HG02943 (cell line): ENCODE results near the gene CHD9.

Experiments
- ATAC-seq: cut with Tn5 transposase; IDR thresholded peaks from one replicate; pipeline ENCODE4 v1.9.1; 2021; ENCODE audit warnings: mild to moderate bottlenecking, low read depth, moderate library complexity; ENCODE audit not compliant: unreplicated experiment

The CHD9 gene

GRCh38 chr16:53355064-53355463 is 300.3 kb downstream of the CHD9 start:
- no peak for ATAC-seq

DNA sequence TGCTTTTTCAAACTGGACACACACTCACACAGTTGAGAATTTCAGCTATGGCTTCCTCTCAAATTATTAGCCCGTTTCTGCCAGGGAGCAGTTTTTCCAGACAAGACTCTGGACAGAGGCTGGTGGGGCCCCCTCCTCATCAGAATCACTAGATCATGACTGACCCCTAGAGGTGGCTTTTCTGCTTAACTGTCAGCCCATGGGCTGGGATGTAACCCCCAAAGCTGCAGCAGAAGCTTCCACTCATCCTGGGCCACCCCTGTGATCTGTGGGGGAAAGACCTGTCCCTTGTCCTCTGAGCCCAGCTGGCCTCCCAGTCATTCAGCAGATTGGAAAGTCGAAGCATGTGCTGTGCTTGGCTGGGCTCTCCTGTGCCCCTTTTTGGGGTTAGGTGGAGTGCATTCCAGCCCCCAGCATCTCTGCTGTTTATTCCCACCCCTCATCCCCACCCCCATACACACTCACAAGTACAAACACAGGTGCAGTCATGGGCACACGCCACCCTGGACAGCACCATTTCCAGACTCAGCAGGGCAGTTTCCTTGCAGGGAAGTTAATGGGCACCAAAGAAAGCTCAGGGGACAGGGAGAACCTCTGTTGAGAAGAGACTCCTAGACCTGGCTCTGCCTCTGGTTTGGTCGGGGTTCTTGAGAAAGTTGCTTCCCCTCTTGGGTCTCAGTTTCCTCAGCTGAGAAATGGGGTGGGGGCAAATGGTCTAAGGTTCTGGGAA is 301.9 kb downstream of the CHD9 start:
- ATAC-seq = no peak

DNA sequence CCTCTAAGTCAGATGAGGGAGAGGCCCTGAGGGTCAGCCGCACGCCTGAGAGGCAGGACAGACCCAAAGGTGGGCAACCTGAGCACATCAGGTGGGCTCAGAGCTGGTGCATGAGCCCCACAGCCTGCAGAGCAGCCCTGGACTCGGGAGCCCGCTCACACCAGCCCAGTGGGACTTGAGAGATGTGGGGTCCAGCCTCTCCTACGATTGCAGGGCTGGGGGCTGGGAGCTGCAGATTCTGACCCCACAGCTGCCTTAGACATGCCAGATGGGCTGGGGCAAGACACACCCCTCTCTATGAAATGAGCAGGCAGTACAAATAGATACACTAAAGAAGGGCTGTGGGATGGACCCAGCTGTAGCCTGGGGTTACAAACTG is 302.4 kb downstream of the CHD9 start:
- ATAC-seq = no peak

DNA sequence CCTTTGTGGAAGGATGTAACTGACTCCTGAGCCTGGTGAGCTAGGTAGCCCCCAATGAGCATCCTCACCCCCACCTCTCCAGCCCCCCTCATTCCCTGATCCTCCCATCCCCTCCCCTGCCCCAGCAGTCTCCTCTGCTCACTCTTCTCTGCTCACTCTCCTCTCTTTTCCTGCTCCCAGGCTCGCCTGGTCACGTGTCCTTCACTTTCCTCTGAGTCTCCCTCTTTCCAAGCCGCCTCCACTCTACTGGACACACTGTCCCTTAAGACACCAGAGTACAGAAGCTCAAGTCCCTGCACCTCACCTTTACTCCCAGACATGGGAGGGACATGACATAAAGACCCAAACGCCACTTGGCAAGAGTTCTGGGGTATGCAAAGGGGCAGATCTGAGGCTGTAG is 303.2 kb downstream of the CHD9 start:
- no peak for ATAC-seq

DNA sequence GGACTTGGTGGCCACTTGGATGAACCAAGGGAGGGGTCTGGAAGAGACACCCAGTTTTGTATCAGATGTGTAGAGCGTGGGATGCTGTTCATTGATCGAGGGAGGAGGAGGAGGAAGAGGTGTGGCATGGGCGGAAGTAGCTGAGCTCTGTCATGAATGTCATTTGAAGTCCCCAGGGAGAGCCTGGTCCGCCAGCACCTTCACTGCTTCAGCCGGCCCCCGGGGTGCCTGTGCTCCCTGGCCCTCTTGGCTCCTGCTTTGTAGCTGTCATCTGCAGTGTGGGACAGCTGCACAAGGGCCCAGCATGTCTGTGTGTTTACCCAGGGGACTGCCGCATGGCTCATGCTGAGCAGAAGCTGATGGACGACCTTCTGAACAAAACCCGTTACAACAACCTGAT is 304.1 kb downstream of the CHD9 start:
- no peak for ATAC-seq

DNA sequence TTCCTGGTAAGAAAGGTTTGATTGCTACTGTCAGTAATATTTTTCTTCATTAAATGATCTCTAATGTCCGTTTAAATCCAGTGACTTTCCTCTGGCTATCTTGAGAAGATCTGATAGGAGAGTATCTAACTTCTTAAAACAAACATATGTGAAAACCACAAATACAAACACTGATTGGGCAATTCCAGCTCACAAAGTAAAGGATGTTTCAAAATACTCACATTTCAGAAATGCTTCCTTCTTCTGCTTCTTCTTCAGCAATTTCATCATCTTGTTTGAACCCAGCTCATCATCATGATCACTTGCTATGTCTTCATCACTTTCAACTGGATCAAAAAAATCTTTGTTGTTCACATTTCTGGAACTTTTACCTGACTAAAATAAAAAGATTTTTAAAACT is 315.1 kb downstream of the CHD9 start:
- ATAC-seq = no peak

DNA sequence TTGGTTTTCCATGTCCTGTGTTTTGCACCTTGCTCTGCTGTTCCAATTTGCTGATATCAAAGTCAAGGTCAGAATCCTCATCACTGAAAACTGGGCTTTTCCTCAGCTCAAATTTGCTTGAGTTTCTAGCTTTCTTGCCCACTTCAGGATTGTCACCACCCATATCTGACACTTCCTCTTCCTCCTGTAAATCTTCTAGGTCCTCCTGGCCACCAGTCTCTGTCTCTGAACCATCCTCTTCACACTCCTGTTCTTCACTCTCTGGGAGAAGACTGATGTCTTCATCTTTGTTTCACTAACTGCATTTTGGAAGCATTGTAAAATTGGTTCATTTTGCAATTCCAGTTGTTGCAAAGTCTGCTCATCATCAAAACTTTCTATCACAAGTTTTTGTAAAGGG is 316.0 kb downstream of the CHD9 start:
- no peak for ATAC-seq

GRCh38 chr16:53372992-53373871 is 318.4 kb downstream of the CHD9 start:
- ATAC-seq = no peak

DNA sequence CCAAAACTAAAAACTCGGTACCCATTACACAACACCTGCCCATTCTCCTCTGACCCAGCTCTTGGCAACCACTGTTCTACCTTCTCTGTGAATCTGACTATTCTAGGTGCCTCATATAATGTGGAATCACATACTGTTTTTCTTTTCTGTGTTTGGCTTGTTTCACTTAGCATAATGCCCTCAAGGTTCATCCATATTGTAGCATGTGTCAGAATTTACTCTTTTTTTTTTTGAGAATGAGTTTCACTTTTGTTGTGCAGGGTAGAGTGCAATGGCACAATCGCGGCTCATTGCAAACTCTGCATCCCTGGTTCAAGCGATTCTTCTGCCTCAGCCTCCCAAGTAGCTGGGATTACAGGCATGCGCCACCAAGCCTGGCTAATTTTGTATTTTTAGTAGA is 320.0 kb downstream of the CHD9 start:
- ATAC-seq = no peak

GRCh38 chr16:53378138-53378537 is 323.3 kb downstream of the CHD9 start:
- ATAC-seq = no peak
